Activated naive CD4-positive, alpha-beta T cell (primary cell): ENCODE results near the gene TPM2.

Experiments used
- DNase-seq, 4 experiments: peaks; one replicate each; lab custom pipeline; 2025; lab: John Stamatoyannopoulos, UW

The TPM2 gene

GRCh38 chr9:35718721-35719511 lies 29.2 kb upstream of the TPM2 start:
- no peak for DNase-seq

DNA sequence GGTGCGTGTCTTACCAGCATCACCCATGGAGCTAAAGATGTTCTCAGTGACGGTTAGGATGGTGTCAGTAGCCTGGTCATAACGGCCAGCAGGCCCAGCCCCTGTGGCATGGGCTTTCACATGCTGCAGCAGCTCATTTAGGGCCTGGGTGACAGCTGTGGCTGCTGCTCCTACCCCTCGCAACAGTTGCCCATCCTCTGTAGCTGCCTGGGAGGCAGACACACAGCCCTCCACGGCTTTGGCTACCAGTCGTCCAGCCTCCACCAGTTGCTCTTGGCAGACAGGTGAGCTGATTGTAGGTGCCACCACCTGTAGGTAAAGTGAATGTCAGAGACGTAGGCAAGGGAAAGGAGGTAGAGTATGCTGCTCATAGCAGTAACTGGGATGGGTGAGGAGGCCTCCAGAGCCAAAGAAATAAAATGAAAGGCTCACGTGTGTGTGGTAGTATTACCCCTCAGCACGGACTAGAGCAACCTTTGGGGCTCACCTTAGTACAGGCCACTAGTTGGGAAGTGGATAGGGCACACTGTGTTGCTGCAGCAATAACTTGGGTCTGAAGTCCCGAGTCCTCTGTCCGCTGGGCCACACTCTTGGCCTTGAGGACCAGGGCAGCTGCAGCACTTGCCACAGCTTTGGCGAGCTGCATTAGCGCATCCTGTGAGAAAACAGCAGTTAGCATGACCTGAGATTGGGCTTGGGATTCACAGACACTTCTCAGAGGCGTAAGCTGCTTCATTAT lies 27.6 kb upstream of the TPM2 start:
- DNase-seq, result no peak

GRCh38 chr9:35716230-35716629 lies 26.5 kb upstream of the TPM2 start:
- DNase-seq, result no peak

DNA sequence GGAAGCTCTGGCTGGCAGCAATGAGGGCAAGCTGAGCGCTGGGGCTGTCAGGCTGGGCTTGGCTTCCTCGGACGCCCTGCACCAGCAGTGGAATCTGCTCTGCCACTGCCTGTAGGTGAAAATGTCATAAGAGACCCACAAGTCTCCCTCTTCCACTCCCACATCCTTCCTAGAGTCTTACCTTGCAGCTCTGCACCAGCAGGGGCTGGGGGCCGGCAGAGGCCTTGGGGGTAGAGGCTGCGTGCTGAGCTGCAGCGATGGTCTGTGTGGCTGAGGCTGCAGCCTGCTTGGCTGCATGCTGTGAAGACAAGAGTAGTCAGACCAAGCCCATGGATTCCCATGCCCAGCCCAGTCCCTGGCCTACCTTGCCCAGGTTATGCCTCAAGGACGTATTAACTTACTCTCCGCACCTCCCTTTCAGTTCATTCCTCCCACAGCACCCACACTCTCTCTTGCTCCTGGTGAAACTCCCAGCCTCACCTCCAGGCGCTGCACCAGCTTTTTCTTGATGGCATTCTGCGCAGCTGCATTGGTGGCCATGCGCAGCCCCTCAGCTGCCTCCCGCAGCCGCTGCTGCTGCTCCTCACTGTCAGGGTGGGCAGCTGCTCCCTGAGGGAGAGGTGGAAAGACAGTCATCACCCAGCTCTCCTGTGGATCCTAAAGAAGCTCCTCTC lies 25.0 kb upstream of the TPM2 start:
- DNase-seq, result no peak

GRCh38 chr9:35714123-35714522 lies 24.4 kb upstream of the TPM2 start:
- DNase-seq, result no peak

GRCh38 chr9:35713578-35713977 lies 23.9 kb upstream of the TPM2 start:
- no peak for DNase-seq

DNA sequence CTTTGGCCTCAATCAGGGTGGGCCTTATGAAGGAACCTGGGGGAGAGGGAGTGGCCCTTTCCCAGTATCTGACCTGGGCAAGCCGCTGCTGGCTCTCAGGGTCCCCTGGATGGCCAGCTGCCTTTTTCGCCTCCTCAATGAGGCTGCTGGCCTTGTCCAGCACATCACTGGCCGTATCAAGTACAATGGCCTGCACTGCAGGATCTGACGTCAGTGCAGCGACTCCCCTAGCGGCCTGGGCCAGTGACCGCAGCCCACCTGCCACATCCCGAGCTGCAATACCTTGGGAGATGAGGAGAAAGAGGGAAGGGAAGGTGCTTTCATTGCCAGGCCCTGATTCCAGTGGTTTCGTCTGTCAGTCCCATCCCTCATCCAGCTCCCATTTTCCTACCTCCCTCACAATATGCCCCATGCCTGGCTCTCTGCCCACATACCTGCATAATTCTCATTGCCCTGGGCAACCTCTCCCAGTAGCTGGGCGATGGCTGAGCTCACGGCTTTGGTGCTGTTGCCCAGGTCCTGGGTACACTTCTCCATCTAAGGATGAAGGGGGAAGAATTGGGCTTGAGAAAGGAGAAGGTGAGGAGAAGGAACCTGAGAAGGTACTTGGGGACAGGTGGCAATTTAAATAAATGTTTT lies 23.2 kb upstream of the TPM2 start:
- DNase-seq, result no peak

GRCh38 chr9:35711501-35712428 lies 22.0 kb upstream of the TPM2 start:
- no peak for DNase-seq

DNA sequence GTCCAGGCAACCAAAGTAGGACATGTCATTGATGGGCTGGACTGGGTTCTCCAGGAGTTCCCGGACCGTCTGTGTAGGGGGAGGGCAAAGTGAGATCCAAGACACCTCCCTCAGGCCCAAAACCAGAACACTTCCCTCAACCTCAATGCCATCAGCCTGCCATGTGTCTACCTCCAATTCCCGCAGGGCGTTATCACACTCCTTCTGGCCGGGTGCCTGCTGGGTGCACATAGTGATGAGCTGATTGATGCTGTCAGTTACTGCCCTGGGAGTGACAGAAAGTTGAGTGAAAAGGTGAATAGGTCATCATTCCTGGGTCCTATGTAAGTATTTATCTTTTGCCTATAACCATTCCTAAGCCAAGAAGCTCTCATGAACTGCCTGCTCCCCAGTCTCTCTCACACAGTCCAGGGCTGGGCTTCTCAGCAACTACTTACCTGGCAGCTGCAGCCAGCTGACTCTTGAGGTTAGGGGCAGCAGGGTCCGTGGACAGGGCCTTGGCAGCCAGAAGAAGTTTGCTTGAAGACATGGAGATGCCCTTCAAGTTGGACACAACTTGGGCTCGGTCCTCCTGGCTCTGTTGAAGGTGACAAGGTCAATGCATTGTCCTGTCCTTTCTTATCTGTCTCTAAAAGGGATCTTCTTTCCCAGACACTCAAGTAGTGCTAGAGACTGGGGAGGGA lies 21.2 kb upstream of the TPM2 start:
- no peak for DNase-seq

- no peak for DNase-seq
Observed at GRCh38 chr9:35708146-35708545, 18.4 kb upstream of the TPM2 start.

DNA sequence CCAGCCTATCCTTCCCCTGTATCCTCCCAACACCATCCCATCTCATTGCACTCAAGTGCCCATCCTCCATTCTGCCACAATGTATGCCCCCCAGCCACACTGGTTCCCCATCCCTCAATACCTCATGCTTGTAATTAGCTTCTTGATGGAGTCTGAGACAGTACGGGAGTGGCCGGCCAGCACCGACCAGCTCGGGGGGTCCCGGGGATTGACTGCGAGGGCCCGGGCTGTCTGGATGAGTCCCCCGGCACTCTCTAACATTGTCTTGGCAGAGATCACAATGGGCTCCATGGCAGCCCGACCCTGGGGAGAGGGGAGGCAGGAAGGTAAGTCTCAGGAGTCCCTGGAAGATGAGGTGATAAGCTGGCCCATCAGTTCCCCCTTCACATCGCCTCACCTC lies 17.2 kb upstream of the TPM2 start:
- DNase-seq, result no peak

- no peak for DNase-seq
Observed at GRCh38 chr9:35705836-35706430, 16.2 kb upstream of the TPM2 start.

- no peak for DNase-seq
Observed at GRCh38 chr9:35705372-35705771, 15.6 kb upstream of the TPM2 start.

DNA sequence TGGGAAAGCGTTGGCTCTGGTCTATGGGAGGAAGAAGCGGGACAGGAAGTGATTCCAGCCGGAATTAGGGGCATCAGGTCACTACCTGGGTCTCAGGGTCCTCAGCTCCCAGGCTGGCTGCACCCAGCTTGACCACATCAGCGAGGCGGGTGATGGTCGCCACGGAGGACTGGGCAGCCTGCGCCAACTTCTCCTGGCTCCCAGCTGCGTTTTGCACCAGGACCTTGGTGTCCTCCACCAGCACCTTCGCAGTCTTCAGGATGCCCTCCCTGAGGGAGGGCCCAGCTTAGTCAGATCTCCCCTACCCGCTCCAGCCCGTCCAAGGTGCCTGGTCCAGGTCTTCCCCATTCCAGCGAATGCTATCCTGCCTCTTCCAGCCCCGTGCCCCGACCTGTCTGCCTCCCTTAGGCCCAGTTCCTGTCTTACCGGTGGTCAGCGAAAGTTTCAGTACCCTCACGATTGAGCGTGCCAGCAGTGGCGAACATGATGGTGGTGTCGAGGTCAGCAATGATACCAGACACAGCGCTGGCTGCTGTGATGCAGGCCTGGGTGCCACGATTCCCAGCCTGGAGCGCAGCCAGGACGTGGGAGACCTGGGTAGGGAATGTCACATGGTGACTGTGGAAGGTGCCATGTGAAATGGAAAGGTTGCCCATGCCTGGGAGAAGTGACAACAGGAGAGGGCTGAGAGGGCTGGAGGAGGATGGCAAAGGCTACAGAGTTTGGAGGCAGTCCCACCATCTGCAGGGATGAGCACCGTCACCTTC lies 14.4 kb upstream of the TPM2 start:
- no peak for DNase-seq

DNA sequence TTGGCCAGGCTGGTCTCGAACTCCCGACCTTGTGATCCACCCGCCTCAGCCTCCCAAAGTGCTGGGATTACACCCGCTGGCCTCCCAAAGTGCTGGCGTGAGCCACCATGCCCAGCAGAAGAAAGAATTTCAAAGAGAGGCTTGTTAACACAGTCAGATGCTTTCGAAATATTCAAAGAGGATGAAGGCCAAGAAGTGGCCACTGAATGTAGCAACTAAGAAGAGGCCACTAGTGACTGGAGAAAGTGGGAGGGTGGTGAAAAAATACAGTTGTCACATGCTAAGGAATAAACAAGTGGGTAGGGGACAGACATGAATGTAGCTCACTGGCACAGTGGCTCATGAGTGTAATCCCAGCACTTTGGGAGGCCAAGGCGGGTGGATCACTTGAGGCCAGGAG lies 13.0 kb upstream of the TPM2 start:
- DNase-seq, result no peak

- no peak for DNase-seq
Observed at GRCh38 chr9:35700942-35701341, 11.2 kb upstream of the TPM2 start.

GRCh38 chr9:35700031-35700430 lies 10.3 kb upstream of the TPM2 start:
- DNase-seq, result no peak

DNA sequence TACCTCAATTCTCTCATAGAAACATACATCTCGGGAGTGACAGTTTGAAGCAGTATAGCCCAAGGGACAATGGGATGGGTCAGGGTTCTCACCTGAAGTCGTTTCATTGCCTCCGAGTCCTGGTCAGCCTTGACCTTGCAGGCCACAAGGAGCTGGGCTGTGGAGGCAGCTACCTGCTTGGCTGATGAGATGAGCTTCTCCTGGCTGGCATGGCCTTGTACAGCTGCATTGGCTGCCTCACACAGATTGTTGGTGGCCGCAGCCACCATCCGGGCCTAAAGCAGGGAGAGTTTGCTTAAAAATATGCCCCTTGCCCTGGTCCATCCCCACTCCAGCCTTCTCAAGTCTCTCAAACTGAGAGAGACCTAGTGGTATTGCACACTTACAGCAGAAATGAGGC lies 8.5 kb upstream of the TPM2 start:
- DNase-seq, result no peak

DNA sequence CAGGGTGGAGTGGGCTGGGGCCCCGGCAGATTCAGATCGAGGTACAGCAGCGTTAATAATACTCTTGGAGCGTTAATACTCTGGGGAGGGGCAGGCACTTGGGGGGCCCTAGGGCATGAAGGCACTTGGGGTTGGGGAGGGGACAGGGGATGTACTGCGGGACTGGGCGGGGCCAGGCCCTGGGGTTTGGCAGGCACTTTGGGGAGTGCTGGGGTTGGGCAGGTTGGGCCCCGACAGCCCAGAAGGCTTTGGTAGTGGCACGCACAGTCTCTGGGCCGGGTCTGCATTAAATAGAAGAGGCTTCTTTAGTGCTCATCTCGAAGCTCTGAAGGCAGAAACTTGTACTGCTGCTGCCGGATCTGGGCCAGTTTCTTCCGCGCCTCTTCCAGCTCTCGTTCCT lies 7.8 kb upstream of the TPM2 start:
- no peak for DNase-seq
